Measurements from ENCODE around the gene TPCN2. TPM values are rescaled to one million over a fixed set of nuclear protein-coding genes. Genes with fewer than 3 reads are reported as not detected.

The TPCN2 gene
- total and polyA plus RNA-seq, 9 of the 15 experiments (the other 6 are each of a cell fraction or from before 2014, with no cell fraction given), result 0.66 to 10.2 (median 4.6) TPM

DNA sequence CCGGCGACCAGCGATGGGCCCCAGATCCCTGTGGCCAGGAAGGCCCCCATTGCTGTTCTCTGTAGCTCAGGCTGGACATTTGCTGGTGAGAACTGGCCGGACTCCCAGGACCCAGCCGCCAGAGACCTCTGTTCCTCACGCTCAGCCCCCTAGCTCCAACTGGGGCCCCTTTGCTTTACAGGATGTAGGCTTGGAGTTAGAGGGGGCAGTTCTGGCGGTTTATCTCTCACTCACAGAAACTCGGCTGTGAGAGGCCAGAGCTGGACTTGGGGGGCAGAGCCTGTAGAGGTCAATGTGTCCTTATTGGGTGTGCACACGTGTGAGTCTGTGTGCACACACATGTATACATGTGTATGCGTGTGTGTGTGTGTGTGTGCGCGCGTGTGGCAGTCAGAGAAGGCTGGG, 107.5 kb downstream of the TPCN2 start (continued):
- TF ChIP-seq PCBP1 (IDR thresholded peaks at IDR 0.05; ENCODE audit: low read depth, low read length, poor library complexity, severe bottlenecking), result no peak
- TF ChIP-seq ELF2 (CRISPR knock-in tag; IDR thresholded peaks at IDR 0.05), result no peak
- no peak for TF ChIP-seq NR2C2 (CRISPR knock-in tag; IDR thresholded peaks at IDR 0.05)
- no peak for TF ChIP-seq NR2C2 (tag; IDR thresholded peaks at IDR 0.05)
- TF ChIP-seq, protein P1, sequence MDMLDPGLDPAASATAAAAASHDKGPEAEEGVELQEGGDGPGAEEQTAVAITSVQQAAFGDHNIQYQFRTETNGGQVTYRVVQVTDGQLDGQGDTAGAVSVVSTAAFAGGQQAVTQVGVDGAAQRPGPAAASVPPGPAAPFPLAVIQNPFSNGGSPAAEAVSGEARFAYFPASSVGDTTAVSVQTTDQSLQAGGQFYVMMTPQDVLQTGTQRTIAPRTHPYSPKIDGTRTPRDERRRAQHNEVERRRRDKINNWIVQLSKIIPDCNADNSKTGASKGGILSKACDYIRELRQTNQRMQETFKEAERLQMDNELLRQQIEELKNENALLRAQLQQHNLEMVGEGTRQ (CRISPR knock-in tag; IDR thresholded peaks at IDR 0.05), result no peak
- TF ChIP-seq IRF2 (CRISPR knock-in tag; IDR thresholded peaks at IDR 0.05), result no peak
- TF ChIP-seq RBM25 (IDR thresholded peaks at IDR 0.05; ENCODE audit: low read depth, low read length, severe bottlenecking), result no peak

GRCh38 chr11:69156673-69157155, 108.0 kb downstream of the TPCN2 start:
- peaks cover 4% of the 10 kb centered on the region for H3K9me1 ChIP-seq (ENCODE audit: control insufficient read depth, insufficient read depth, low read length)
- TF ChIP-seq TCF3 (CRISPR knock-in tag; IDR thresholded peaks at IDR 0.05) (no peak), CBFA2T3 (IDR thresholded peaks at IDR 0.05) (peak; percentile 56), CEBPB (tag; IDR thresholded peaks at IDR 0.05) (peak; percentile 85), TRIM28 (IDR thresholded peaks at IDR 0.05) (no peak)
- TF ChIP-seq, protein P2, sequence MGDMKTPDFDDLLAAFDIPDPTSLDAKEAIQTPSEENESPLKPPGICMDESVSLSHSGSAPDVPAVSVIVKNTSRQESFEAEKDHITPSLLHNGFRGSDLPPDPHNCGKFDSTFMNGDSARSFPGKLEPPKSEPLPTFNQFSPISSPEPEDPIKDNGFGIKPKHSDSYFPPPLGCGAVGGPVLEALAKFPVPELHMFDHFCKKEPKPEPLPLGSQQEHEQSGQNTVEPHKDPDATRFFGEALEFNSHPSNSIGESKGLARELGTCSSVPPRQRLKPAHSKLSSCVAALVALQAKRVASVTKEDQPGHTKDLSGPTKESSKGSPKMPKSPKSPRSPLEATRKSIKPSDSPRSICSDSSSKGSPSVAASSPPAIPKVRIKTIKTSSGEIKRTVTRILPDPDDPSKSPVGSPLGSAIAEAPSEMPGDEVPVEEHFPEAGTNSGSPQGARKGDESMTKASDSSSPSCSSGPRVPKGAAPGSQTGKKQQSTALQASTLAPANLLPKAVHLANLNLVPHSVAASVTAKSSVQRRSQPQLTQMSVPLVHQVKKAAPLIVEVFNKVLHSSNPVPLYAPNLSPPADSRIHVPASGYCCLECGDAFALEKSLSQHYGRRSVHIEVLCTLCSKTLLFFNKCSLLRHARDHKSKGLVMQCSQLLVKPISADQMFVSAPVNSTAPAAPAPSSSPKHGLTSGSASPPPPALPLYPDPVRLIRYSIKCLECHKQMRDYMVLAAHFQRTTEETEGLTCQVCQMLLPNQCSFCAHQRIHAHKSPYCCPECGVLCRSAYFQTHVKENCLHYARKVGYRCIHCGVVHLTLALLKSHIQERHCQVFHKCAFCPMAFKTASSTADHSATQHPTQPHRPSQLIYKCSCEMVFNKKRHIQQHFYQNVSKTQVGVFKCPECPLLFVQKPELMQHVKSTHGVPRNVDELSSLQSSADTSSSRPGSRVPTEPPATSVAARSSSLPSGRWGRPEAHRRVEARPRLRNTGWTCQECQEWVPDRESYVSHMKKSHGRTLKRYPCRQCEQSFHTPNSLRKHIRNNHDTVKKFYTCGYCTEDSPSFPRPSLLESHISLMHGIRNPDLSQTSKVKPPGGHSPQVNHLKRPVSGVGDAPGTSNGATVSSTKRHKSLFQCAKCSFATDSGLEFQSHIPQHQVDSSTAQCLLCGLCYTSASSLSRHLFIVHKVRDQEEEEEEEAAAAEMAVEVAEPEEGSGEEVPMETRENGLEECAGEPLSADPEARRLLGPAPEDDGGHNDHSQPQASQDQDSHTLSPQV (IDR thresholded peaks at IDR 0.05), result peak; percentile 2; the same call in 1 of the 2 replicates
- intact Hi-C loops (cut with micrococcal nuclease) (no loop called here), in situ Hi-C loops (cut with MboI) (no loop called here)
- no peaks in the 10 kb centered on the region for H3K9me3 ChIP-seq (replicated peaks; ENCODE audit: control insufficient read depth, insufficient read depth, low read depth, low read length)
- WGBS (ENCODE audit: insufficient coverage, low coverage, missing lambda C conversion rate), result 28% methylated on average over 7 of the region's 15 CpGs
- H3K4me2 ChIP-seq (ENCODE audit: insufficient read depth, low read length), result peak overlapping the region; percentile 68
- peaks cover 4 to 57% of the 10 kb centered on the region in 2 experiments for H3K27me3 ChIP-seq (ENCODE audit: control insufficient read depth in 2 of 2, insufficient read depth in 2 of 2, low read length in 2 of 2)
- H3K79me2 ChIP-seq (ENCODE audit: control insufficient read depth, insufficient read depth, low read length), result no peaks in the 10 kb centered on the region; the same call in 2 of the 3 replicates
- H4K20me1 ChIP-seq (replicated peaks; ENCODE audit: control insufficient read depth, insufficient read depth, low read length), result no peaks in the 10 kb centered on the region
- ChIA-PET POLR2A (interaction anchor here (0.6 kb wide), 3 partner anchors 14 to 142 kb away, joined by 3 read pairs; no protein-coding TSS in a partner anchor), CTCF (ENCODE audit: low intra/inter-chr PET ratio) (no interaction called here)
- no peak overlapping the region; the same call in 1 of the 2 replicates for H3K4me3 ChIP-seq
- no peaks in the 10 kb centered on the region for H3K36me3 ChIP-seq (ENCODE audit: control insufficient read depth, insufficient read depth, low read length)
- peak overlapping the region; percentile 1 to 39; a peak in 3 of 4 replicates for H3K9ac ChIP-seq (ENCODE audit: insufficient read depth in 1 of 2, low read depth in 2 of 2, low read length in 2 of 2)
- FAIRE-seq (peak; percentile 35), ATAC-seq (peak; percentile 48), DNase-seq (ENCODE audit: extremely low read depth in 1 of 4, low spot score in 3 of 4) (peak in 2 of 4 experiments; percentile 48 to 55)
- peaks cover 36% of the 10 kb centered on the region in 2 experiments; a peak in 4 of 5 replicates for H3K4me1 ChIP-seq (replicated peaks in 1 of 2; ENCODE audit: control insufficient read depth in 2 of 2, insufficient read depth in 2 of 2, low read length in 2 of 2)
- no TSS peak for BruUV-seq (replicated peaks)
- peak overlapping the region; percentile 61 for H2AFZ ChIP-seq (ENCODE audit: low read depth, low read length)
- peak overlapping the region; percentile 66; the same call in 2 of the 3 replicates for H3K27ac ChIP-seq (ENCODE audit: extremely low read depth, low read depth, low read length)

Measured in K562 (cell line).